ENCODE data around the gene CLEC9A.

The CLEC9A gene

DNA sequence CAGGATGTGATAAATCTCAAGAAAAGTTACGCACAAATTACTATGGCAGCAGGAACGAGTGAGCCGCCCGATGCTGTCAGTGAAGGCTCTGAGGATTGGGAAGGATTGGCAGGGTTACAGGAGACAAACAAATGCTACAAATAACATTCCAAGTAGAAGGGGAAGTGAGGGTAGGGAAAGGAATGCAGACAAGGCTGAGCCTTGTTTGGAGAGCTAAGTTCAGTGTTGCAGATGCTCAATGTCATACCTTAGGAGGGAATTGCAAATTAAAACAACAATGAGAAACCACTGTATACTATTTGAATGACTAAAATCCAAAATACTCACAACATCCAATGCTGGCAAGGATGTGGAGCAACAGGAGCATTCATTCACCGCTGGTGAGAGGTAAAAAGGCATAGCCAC is 1.3 kb downstream of the CLEC9A start:
- no peak for TF ChIP-seq POLR2A (IDR thresholded peaks at IDR 0.05; ENCODE audit: low read depth, low read length)
- peak; percentile 50 for DNase-seq (ENCODE audit: insufficient read length, low spot score)
- peak; percentile 98 for FAIRE-seq

DNA sequence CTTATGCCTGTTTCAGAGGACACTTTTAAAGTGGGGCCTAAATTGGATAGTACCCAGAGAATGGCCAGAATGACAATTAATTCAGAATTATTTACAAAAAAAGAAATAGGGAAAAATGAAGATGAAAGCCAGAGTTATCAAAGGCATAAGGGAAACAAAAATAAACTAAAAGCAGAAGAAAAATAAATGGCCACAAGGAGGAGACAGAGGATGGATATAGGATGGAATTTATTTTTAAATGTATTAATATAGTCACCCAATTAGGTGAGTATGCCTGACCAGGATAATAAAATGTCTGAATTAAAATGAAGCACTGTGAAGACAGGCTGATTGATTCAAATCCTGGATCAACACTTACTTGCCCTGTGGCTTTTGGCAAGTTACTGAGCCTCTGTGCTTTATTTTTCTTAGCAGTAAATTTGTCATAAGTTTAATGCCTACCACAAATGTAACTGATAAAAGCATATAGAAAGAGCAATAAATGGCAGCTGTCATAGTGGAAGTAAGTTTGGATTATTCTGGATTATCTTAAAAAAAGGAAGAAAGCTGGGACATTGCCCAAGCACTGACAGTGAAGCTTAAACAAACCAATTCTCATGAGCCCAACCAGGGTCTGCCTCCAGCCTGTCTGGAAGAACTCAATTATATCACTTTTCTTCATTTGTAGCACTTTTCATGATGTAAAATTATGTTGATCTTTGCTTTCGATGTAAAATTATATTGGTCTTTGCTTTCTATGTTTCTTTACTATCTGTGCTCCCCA is 3.5 kb downstream of the CLEC9A start:
- no peak for TF ChIP-seq POLR2A (IDR thresholded peaks at IDR 0.05; ENCODE audit: low read depth, low read length)
- no peak for DNase-seq (ENCODE audit: insufficient read length, low spot score)
- peak; percentile 11 for FAIRE-seq

DNA sequence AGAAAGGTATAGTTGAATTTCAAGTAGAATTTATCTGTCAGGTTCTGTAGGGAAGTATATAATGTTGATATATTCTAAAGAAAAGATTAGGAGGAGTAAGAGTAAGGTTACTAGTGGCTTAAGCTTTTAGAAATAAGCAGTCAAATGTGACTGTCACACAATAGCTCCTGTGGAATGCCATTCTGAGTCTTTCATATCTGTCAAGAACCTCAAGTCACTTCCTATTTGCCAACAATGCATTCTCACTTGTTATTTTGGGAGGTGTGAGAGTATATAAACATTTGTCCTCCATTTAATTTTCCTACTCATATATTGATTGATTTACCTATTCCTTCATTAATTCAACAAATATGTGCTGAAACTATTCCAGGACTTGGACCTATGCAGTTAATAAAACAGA is 11.7 kb downstream of the CLEC9A start:
- no peak for TF ChIP-seq POLR2A (IDR thresholded peaks at IDR 0.05; ENCODE audit: low read depth, low read length)
- FAIRE-seq (no peak), DNase-seq (ENCODE audit: insufficient read length, low spot score) (no peak)

DNA sequence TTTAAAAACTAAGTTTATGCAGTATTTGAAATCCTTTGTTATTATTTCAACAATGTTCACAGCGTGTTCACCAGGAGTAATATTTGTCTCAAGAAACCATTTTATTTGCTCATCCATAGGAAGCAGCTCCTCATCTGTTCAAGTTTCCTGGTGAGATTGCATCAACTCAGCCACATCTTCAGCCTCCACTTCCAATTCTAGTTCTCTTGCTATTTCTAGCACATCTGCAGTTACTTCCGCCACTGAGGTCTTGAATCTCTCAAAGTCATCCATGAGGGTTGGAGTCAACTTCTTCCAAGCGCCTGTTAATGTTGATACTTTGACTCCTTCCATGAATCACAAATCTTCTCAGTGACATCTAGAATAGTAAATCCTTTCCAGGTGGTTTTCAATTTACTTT is 18.0 kb downstream of the CLEC9A start:
- no peak for FAIRE-seq
- no peak for DNase-seq (ENCODE audit: insufficient read length, low spot score)
- no peak for TF ChIP-seq POLR2A (IDR thresholded peaks at IDR 0.05; ENCODE audit: low read depth, low read length)

DNA sequence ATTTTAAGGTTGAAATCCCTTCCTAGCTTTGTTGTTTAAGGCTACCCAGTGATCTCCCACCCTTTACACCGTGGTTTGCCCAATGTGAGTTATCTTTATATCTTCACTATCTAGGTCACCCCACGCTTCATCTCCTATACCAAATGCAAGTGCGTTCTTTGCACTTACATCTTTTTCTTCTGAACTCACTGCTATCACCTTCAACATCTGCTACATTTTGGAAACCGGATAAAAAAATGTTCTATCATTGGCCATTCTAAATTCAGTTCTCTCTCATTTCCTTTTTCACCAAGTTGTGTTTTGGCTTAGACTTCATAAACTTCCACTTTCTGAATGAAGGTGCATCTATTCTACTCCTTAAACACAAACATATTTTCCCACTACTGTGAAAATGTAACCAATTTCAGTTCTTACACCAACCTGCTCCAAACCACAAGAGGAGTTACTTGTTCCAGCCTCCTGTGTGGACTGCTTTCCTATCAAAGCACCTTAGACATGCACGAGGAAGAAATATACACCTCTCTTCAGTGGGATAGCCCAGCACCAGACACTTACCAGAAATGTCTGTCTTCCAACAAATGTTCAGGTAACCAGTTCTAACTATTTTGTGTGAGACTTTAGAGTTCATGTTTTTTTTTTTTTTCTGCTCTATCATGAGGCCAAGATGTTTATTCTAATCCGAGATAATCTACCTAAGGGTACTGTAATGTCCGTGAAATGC is 21.9 kb downstream of the CLEC9A start:
- no peak for DNase-seq (ENCODE audit: insufficient read length, low spot score)
- no peak for TF ChIP-seq POLR2A (IDR thresholded peaks at IDR 0.05; ENCODE audit: low read depth, low read length)
- FAIRE-seq = no peak

DNA sequence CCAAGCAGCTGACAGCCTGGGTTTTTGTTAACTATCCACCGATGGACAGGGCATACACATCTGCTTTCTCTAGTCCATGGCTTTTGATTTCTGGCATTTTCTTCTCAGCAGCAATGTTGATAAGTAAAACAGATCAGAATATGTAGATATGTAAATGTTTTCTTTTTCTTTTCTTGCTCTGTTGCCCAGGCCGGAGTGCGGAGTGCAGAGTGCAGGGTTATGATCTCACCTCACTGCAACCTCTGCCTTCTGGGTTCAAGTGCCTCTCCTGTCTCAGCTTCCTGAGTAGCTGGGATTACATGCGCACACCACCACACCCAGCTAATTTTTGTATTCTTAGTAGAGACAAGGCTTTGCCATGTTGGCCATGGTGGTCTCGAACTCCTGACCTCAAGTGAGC is 27.9 kb downstream of the CLEC9A start:
- TF ChIP-seq POLR2A (IDR thresholded peaks at IDR 0.05; ENCODE audit: low read depth, low read length) = no peak
- FAIRE-seq (no peak), DNase-seq (ENCODE audit: insufficient read length, low spot score) (no peak)

DNA sequence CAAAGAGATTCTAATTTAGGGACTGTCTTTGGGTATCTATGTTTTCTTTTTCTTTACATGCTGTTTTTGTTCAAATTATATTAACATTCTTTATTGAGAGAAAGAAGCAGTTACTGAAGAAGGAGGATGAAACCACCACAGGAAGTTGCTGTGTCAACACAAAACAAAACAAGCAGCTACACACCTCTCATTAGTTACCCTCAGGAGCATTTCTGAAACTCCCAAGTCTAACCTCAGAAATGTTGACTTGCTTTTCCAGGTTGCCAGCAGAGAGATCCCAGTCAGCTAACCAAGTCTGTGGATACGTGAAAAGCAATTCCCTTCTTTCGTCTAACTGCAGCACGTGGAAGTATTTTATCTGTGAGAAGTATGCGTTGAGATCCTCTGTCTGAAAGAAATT is 34.8 kb downstream of the CLEC9A start:
- no peak for FAIRE-seq
- no peak for DNase-seq (ENCODE audit: insufficient read length, low spot score)
- no peak for TF ChIP-seq POLR2A (IDR thresholded peaks at IDR 0.05; ENCODE audit: low read depth, low read length)

DNA sequence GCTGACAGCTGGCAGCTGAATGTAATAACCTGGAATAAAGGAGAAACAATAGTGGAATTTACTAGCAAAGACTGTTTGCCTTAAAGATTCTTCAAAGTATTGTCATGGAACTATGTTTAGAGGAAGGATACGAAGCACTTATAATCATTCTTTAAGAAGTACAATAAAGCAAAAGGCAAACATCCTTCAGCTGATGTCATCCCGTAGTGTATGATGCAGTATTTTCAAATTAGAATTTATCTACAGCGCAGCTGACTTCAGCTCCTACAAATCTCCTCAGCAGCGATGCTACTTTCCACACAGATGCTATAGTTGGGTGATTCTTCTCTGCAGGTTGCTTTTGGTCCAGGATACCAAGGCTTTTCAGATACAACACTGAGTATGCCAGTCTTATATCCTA is 36.8 kb downstream of the CLEC9A start:
- no peak for DNase-seq (ENCODE audit: insufficient read length, low spot score)
- FAIRE-seq = no peak
- TF ChIP-seq POLR2A (IDR thresholded peaks at IDR 0.05; ENCODE audit: low read depth, low read length) = no peak

DNA sequence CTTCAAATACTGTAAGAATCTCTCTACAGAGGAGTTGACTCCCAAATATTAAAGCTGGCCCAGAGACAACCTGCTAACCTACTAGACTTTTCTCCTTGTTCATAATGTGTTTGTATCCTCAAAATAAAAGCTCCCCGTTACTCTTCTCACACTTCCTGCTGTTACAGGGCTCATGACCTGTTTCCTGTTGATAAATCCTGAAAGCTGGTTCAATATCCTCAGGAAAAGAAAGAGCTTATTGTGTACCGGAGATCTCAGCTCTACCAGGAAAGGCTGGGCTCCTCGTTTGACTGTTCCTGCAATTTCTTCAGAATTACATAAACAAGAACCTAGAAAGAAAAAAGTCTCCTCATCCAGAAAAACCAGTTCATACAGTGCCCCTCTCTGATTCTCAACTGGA is 37.5 kb downstream of the CLEC9A start:
- TF ChIP-seq POLR2A (IDR thresholded peaks at IDR 0.05; ENCODE audit: low read depth, low read length) = no peak

DNA sequence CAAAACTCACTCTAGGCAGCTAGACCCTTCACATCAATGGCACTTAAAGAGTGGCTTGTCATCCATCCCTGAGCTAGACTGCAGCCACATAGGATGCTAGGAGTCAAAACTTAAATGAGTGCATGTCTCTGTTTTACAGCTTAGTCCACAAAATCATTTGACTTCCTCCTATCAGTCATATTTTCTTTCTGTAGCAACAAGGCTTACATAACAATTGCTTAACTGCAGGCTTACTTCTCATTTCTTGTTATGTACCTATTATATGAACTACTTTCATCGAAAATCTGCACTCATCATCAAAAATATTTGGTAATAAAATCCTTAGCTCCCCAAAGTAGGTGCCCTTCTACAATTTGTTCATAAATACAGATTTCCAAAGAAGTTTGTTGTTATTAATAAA is 38.2 kb downstream of the CLEC9A start:
- FAIRE-seq (no peak), DNase-seq (ENCODE audit: insufficient read length, low spot score) (no peak)
- TF ChIP-seq POLR2A (IDR thresholded peaks at IDR 0.05; ENCODE audit: low read depth, low read length) = no peak

More for the DNA sequence above, 37.5 kb downstream of the CLEC9A start:
- FAIRE-seq (no peak), DNase-seq (ENCODE audit: insufficient read length, low spot score) (no peak)

DNA sequence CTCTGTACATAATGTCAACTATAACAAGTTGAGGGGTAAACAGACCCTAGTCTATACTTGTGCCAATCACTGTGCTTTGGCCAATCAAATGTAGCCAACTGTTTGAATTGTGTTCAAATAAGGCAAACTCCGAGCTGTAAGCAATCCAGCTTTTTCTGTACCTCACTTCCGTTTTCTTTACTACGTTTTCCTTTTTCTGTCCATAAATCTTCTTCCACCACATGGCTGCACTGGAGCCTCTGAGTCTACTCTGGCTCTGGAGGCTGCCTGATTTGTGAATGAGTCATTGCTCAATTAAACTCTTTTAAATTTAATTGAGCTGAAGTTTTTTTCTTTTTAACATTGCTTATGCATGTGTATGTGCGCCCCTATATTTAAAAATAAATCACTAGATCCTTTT is 38.6 kb downstream of the CLEC9A start:
- TF ChIP-seq POLR2A (IDR thresholded peaks at IDR 0.05; ENCODE audit: low read depth, low read length) = no peak
- FAIRE-seq (peak; percentile 82), DNase-seq (ENCODE audit: insufficient read length, low spot score) (no peak)

DNA sequence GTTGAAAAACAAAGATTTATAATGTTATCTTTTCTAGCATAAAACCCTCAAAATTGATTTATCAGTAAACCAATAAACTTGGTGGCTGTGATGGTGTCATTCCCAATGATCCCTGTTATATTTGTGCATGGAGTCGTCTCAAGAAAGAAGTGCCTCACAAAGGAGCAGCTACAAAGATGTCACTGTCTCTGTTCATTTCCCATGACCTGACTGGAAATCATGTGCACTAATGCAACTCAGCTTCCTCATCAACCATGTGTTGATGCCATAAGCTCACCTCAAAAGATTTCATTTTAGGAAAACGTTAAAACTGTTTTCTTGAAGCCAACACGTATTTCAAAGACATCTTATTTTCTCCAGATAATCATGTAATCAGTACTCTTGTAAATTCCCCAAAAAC is 39.5 kb downstream of the CLEC9A start:
- FAIRE-seq (peak; percentile 30), DNase-seq (ENCODE audit: insufficient read length, low spot score) (no peak)
- TF ChIP-seq POLR2A (IDR thresholded peaks at IDR 0.05; ENCODE audit: low read depth, low read length) = no peak

DNA sequence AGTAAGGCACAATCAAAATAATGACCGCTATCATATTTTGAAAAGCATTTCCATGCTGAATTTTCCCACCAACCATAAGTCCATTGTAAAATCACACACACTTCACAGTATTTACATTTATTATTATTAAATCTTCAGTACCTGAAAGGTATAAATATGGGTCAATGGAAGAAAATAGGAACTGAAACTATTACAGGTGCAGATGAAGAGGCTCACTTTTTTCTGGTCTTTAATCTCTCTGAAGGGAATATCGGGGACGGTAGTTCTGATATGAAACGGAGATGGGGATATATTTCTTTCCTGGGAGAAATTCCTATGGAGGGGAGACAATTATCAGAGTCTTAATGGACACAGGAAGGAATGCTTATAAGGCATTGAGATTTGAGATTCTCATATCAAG is 39.9 kb downstream of the CLEC9A start:
- FAIRE-seq = no peak
- no peak for TF ChIP-seq POLR2A (IDR thresholded peaks at IDR 0.05; ENCODE audit: low read depth, low read length)
- DNase-seq (ENCODE audit: insufficient read length, low spot score) = no peak

DNA sequence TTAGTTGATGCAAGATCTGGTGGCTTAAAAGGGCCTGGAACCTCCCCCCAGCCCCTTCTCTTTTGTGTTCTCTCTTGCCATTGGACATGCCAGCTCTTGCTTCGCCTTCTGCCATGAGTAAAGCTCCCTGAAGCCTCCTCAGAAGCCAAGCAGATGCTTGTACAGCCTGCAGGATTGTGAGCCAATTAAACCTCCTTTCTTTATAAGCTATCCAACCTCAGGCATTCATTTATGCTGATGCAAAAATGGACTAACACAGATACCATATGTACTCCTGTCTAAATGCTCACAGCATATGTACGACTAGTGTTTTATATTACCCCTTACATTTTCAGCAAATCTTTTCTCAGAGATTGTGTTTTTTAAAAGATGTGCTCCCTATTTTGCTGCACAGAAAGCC is 41.6 kb downstream of the CLEC9A start:
- TF ChIP-seq POLR2A (IDR thresholded peaks at IDR 0.05; ENCODE audit: low read depth, low read length) = no peak
- no peak for DNase-seq (ENCODE audit: insufficient read length, low spot score)

DNA sequence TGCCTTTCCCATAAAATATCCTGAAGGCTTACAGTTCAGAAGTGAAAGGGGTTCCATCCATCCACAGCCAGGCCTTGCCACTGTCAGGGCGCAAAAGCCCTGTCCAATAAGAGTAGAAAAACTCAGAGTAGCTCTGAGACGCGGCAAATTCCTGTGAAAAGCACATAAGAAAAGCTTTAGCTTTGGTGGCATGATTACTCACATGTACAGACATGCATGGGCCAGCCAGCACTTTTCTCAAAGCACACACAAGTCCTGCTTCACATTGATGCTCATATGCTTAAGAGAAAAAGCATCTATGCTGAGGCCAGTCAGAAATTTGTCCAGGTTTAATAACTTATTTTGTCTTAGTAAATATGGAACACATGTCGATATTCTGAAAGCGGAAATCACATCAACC is 42.8 kb downstream of the CLEC9A start:
- TF ChIP-seq POLR2A (IDR thresholded peaks at IDR 0.05; ENCODE audit: low read depth, low read length) = no peak
- FAIRE-seq (no peak), DNase-seq (ENCODE audit: insufficient read length, low spot score) (no peak)

More for the DNA sequence above, 41.6 kb downstream of the CLEC9A start:
- FAIRE-seq = no peak
